Calu3 (cell line): ENCODE results near the gene ZNF43. TPM values are rescaled to one million over a fixed set of nuclear protein-coding genes. Genes with fewer than 3 reads are reported as not detected.

Source experiments
- BruUV-seq: library from RNA; stranded (reverse); fragments of 400-500 nt; replicated peaks from 2 replicates; lab custom pipeline; 2021; lab: Mats Ljungman, UMichigan
- CTCF ChIA-PET: fragments of 300-600 bp; sonication (Branson Sonifier 250); formaldehyde crosslinking; loops from one replicate; lab custom pipeline; 2022; ENCODE audit warnings: antibody characterized with exemption; lab: Charles Lee
- DNase-seq: peaks from one replicate; pipeline ENCODE4 v3.0.0; 2022
- H3K27ac Mint-ChIP-seq: one replicate; pipeline ENCODE4 v1.8.0; 2022; ENCODE audit warnings: mixed read lengths; ENCODE audit not compliant: unreplicated experiment
- H3K27me3 Mint-ChIP-seq: one replicate; pipeline ENCODE4 v1.8.0; 2022; ENCODE audit warnings: mixed read lengths; ENCODE audit not compliant: unreplicated experiment
- H3K36me3 Mint-ChIP-seq: one replicate; pipeline ENCODE4 v1.8.0; 2022; ENCODE audit warnings: mild to moderate bottlenecking, moderate library complexity, mixed read lengths; ENCODE audit not compliant: insufficient read depth, unreplicated experiment
- H3K4me1 Mint-ChIP-seq: one replicate; pipeline ENCODE4 v1.8.0; 2022; ENCODE audit warnings: mild to moderate bottlenecking, low read depth, mixed read lengths; ENCODE audit not compliant: unreplicated experiment
- H3K4me3 Mint-ChIP-seq: one replicate; pipeline ENCODE4 v1.8.0; 2022; ENCODE audit warnings: mild to moderate bottlenecking, low read depth, moderate library complexity, mixed read lengths; ENCODE audit not compliant: unreplicated experiment
- H3K9me3 Mint-ChIP-seq: one replicate; pipeline ENCODE4 v1.8.0; 2022; ENCODE audit warnings: low read depth, mixed read lengths; ENCODE audit not compliant: unreplicated experiment
- CTCF ChIP-seq: fragments of 200-600 bp; IDR thresholded peaks from one replicate; pipeline ENCODE4 v1.8.0; 2022; ENCODE audit warnings: antibody characterized with exemption; ENCODE audit not compliant: unreplicated experiment
- intact Hi-C: fragments of 100-400 bp; cut with micrococcal nuclease; formaldehyde crosslinking; loops from one replicate; pipeline ENCODE4 v1.10.0; 2022; ENCODE audit not compliant: unreplicated experiment
- total RNA-seq: library from RNA; stranded (reverse); gene quantifications from 2 replicates; pipeline ENCODE4 v1.2.3, GENCODE V29; 2022

The ZNF43 gene
- total RNA-seq, 1 experiment from 2014 or later: 6.5 TPM

GRCh38 chr19:21835429-21835809, 563 bp downstream of the ZNF43 start:
- CTCF ChIA-PET: no interaction called here
- no peak for TF ChIP-seq CTCF
- peaks cover 8% of the 10 kb centered on the region for H3K36me3 Mint-ChIP-seq
- peaks cover 3% of the 10 kb centered on the region for H3K9me3 Mint-ChIP-seq
- H3K27me3 Mint-ChIP-seq: no peaks in the 10 kb centered on the region
- H3K4me1 Mint-ChIP-seq: no peaks in the 10 kb centered on the region
- peak overlapping the region; percentile 70 for H3K4me3 Mint-ChIP-seq
- intact Hi-C loops: no loop called here
- H3K27ac Mint-ChIP-seq: peak overlapping the region; percentile 85
- TSS peak; percentile 73 for BruUV-seq
- no peak for DNase-seq

GRCh38 chr19:21833733-21834132, 2.2 kb downstream of the ZNF43 start:
- TF ChIP-seq CTCF: no peak
- Mint-ChIP-seq H3K27me3 (no peaks in the 10 kb centered on the region), H3K36me3 (peaks cover 8% of the 10 kb centered on the region), H3K27ac (no peak overlapping the region), H3K4me1 (no peaks in the 10 kb centered on the region), H3K9me3 (no peaks in the 10 kb centered on the region), H3K4me3 (no peak overlapping the region)
- intact Hi-C loops: no loop called here
- no peak for DNase-seq
- CTCF ChIA-PET: no interaction called here
- no TSS peak for BruUV-seq

- no peaks in the 10 kb centered on the region for H3K9me3 Mint-ChIP-seq
- intact Hi-C loops: no loop called here
- no peaks in the 10 kb centered on the region for H3K36me3 Mint-ChIP-seq
- no peak for DNase-seq
- no TSS peak for BruUV-seq
- H3K4me3 Mint-ChIP-seq: no peak overlapping the region
- no peak for TF ChIP-seq CTCF
- H3K4me1 Mint-ChIP-seq: no peaks in the 10 kb centered on the region
- H3K27me3 Mint-ChIP-seq: no peaks in the 10 kb centered on the region
- CTCF ChIA-PET: no interaction called here
- no peak overlapping the region for H3K27ac Mint-ChIP-seq
Observed at GRCh38 chr19:21824679-21825078, 11.3 kb downstream of the ZNF43 start.

- no peak overlapping the region for H3K27ac Mint-ChIP-seq
- H3K9me3 Mint-ChIP-seq: no peaks in the 10 kb centered on the region
- no peak for TF ChIP-seq CTCF
- H3K36me3 Mint-ChIP-seq: no peaks in the 10 kb centered on the region
- CTCF ChIA-PET: no interaction called here
- no peak overlapping the region for H3K4me3 Mint-ChIP-seq
- intact Hi-C loops: no loop called here
- H3K27me3 Mint-ChIP-seq: no peaks in the 10 kb centered on the region
- H3K4me1 Mint-ChIP-seq: no peaks in the 10 kb centered on the region
- DNase-seq: no peak
- BruUV-seq: no TSS peak
Observed at GRCh38 chr19:21823224-21823623, 12.8 kb downstream of the ZNF43 start.
